HG02870 (cell line): Measurements from ENCODE around the gene UBXN4.
"Not testable (repeated sequence)": the region's sequence is repeated elsewhere in the genome, so short reads cannot be mapped to it uniquely, and the experiment has no call there.

Experiments used
- ATAC-seq: cut with Tn5 transposase; IDR thresholded peaks from one replicate; pipeline ENCODE4 v1.9.1; 2021; ENCODE audit warnings: mild to moderate bottlenecking, moderate library complexity; ENCODE audit not compliant: unreplicated experiment

The UBXN4 gene

GRCh38 chr2:135803278-135803677 is 61.6 kb downstream of the UBXN4 start:
- no peak for ATAC-seq

- ATAC-seq, result not testable (repeated sequence)
Observed at GRCh38 chr2:135807874-135808273, 66.2 kb downstream of the UBXN4 start.

GRCh38 chr2:135812907-135813511 is 71.4 kb downstream of the UBXN4 start:
- no peak for ATAC-seq

GRCh38 chr2:135815269-135815668 is 73.6 kb downstream of the UBXN4 start:
- no peak for ATAC-seq

GRCh38 chr2:135817466-135817865 is 75.8 kb downstream of the UBXN4 start:
- ATAC-seq, result no peak

- ATAC-seq, result no peak
Observed at GRCh38 chr2:135817951-135818350, 76.3 kb downstream of the UBXN4 start.

GRCh38 chr2:135818937-135819610 is 77.4 kb downstream of the UBXN4 start:
- no peak for ATAC-seq

GRCh38 chr2:135820003-135820618 is 78.5 kb downstream of the UBXN4 start:
- ATAC-seq, result peak; percentile 90

- ATAC-seq, result no peak
Observed at GRCh38 chr2:135821190-135821589, 79.5 kb downstream of the UBXN4 start.

- no peak for ATAC-seq
Observed at GRCh38 chr2:135822855-135823254, 81.2 kb downstream of the UBXN4 start.

GRCh38 chr2:135825131-135825530 is 83.5 kb downstream of the UBXN4 start:
- no peak for ATAC-seq

- no peak for ATAC-seq
Observed at GRCh38 chr2:135825550-135826176, 84.0 kb downstream of the UBXN4 start.

GRCh38 chr2:135826544-135826943 is 84.9 kb downstream of the UBXN4 start:
- ATAC-seq, result no peak

GRCh38 chr2:135829378-135830135 is 87.9 kb downstream of the UBXN4 start:
- ATAC-seq, result no peak

GRCh38 chr2:135831180-135831812 is 89.6 kb downstream of the UBXN4 start:
- ATAC-seq, result no peak

- no peak for ATAC-seq
Observed at GRCh38 chr2:135832891-135833290, 91.2 kb downstream of the UBXN4 start.
